Endodermal cell (in vitro differentiated cells): Measurements from ENCODE around the gene ELMO3. TPM values are rescaled to one million over a fixed set of nuclear protein-coding genes. Genes with fewer than 3 reads are reported as not detected.

Experiments used
- DNase-seq: peaks from one replicate; pipeline ENCODE4 v3.0.0-alpha.2; 2017
- H3K27ac ChIP-seq: 2 replicates; pipeline ENCODE4 v1.5.1; 2013; ENCODE audit warnings: mild to moderate bottlenecking, low read depth, low read length, moderate library complexity
- H3K27me3 ChIP-seq: 2 replicates; pipeline ENCODE4 v1.6.1; 2013; ENCODE audit warnings: mild to moderate bottlenecking, low read length, moderate library complexity; ENCODE audit not compliant: insufficient read depth, control insufficient read depth, poor library complexity, severe bottlenecking
- H3K36me3 ChIP-seq: 2 replicates; pipeline ENCODE4 v1.7.0; 2013; ENCODE audit warnings: mild to moderate bottlenecking, low read length, moderate library complexity; ENCODE audit not compliant: control insufficient read depth, insufficient read depth
- H3K4me1 ChIP-seq: one replicate; pipeline ENCODE4 v1.7.0; 2013; ENCODE audit warnings: low read length; ENCODE audit not compliant: control insufficient read depth, insufficient read depth
- H3K4me3 ChIP-seq: 2 replicates; pipeline ENCODE4 v1.5.1; 2013; ENCODE audit warnings: mild to moderate bottlenecking, low read length, moderate library complexity
- H3K9ac ChIP-seq: 2 replicates; pipeline ENCODE4 v1.6.1; 2013; ENCODE audit warnings: mild to moderate bottlenecking, low read length, moderate library complexity; ENCODE audit not compliant: poor library complexity, severe bottlenecking; ENCODE audit errors: extremely low read depth
- H3K9me3 ChIP-seq: 2 replicates; pipeline ENCODE4 v1.6.1; 2013; ENCODE audit warnings: mild to moderate bottlenecking, low read length, moderate library complexity; ENCODE audit not compliant: control insufficient read depth
- H3K27ac Mint-ChIP-seq: 2 replicates; pipeline ENCODE4 v1.8.0; 2020; ENCODE audit warnings: mixed read lengths
- H3K27me3 Mint-ChIP-seq: 2 replicates; pipeline ENCODE4 v1.8.0; 2021; ENCODE audit warnings: mild to moderate bottlenecking, mixed read lengths; ENCODE audit not compliant: insufficient read depth
- H3K36me3 Mint-ChIP-seq: 2 replicates; pipeline ENCODE4 v1.8.0; 2020; ENCODE audit warnings: low read depth, mixed read lengths
- H3K4me1 Mint-ChIP-seq: 2 replicates; pipeline ENCODE4 v1.8.0; 2020; ENCODE audit warnings: mixed read lengths
- H3K4me3 Mint-ChIP-seq: 2 replicates; pipeline ENCODE4 v1.8.0; 2020; ENCODE audit warnings: mild to moderate bottlenecking, moderate library complexity, mixed read lengths
- H3K9me3 Mint-ChIP-seq: 2 replicates; pipeline ENCODE4 v1.8.0; 2020; ENCODE audit warnings: mild to moderate bottlenecking, mixed read lengths
- WGBS, 2 experiments: methylation state at CpG; one replicate each; pipeline versions ENCODE4 v1.1.5 to v1.1.7; 2013; ENCODE audit warnings: missing lambda C conversion rate in 2 of 2, mixed read lengths in 1 of 2; ENCODE audit not compliant: insufficient coverage in 1 of 2, insufficient read length in 1 of 2; 5-methylcytosine and 5-hydroxymethylcytosine counted together
- total RNA-seq, 2 donors: library from RNA; stranded (reverse); fragmentation: NEBNext Ultra II Directional in 1 of 2; extraction: Animal tissue kit (Norgen Biotek cat#: 25700) in 1 of 2; gene quantifications; 2 replicates in 1 of 2; 3 replicates in 1 of 2; pipeline ENCODE4 v1.2.1, GENCODE V29; 2021
- TF ChIP-seq, protein P1 (sequence below): fragments of 200-600 bp; sonication (generic); conservative IDR thresholded peaks from 2 replicates; pipeline ENCODE4 v1.5.0; 2021; ENCODE audit warnings: antibody characterized with exemption, mild to moderate bottlenecking

ELMO3 gene
- total RNA-seq, 2 donors from 2014 or later, result 5.6 to 6.4 TPM

DNA sequence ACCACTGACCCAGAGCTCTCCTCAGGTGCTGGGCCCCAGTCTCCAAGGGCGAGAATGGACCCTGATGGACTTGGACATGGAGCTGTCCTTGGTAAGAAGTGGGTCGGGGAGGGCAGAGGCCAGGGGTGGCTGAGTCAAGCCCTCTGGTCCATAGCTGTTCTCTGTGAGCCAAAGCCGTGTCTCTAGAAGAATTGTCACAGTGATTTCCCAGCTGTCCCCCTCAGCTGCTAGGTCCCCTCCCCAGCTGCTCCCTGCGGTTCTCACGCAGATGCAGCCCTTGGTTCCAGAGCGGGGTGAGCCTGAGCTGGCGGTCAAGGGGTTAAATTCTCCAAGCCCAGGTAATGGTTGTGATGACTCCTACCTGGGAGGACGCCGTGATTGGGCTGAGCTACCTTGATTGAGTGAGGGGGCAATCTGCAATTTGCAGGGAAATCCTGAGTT, 29.9 kb upstream of the ELMO3 start:
- TF ChIP-seq, protein P1, sequence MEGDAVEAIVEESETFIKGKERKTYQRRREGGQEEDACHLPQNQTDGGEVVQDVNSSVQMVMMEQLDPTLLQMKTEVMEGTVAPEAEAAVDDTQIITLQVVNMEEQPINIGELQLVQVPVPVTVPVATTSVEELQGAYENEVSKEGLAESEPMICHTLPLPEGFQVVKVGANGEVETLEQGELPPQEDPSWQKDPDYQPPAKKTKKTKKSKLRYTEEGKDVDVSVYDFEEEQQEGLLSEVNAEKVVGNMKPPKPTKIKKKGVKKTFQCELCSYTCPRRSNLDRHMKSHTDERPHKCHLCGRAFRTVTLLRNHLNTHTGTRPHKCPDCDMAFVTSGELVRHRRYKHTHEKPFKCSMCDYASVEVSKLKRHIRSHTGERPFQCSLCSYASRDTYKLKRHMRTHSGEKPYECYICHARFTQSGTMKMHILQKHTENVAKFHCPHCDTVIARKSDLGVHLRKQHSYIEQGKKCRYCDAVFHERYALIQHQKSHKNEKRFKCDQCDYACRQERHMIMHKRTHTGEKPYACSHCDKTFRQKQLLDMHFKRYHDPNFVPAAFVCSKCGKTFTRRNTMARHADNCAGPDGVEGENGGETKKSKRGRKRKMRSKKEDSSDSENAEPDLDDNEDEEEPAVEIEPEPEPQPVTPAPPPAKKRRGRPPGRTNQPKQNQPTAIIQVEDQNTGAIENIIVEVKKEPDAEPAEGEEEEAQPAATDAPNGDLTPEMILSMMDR, result no peak
- peaks cover 21% of the 10 kb centered on the region for H3K4me1 Mint-ChIP-seq
- H3K9me3 ChIP-seq, result no peaks in the 10 kb centered on the region
- H3K27me3 ChIP-seq, result peaks cover 83% of the 10 kb centered on the region
- no peaks in the 10 kb centered on the region for H3K36me3 Mint-ChIP-seq
- WGBS, 2 experiments, result 33 to 45% methylated on average over 9 of the region's 9 CpGs
- H3K36me3 ChIP-seq, result no peaks in the 10 kb centered on the region
- DNase-seq, result peak; percentile 88
- peak overlapping the region; percentile 76 for H3K4me3 ChIP-seq
- H3K27ac ChIP-seq, result no peak overlapping the region
- H3K27ac Mint-ChIP-seq, result no peak overlapping the region
- no peaks in the 10 kb centered on the region for H3K4me1 ChIP-seq
- no peak overlapping the region for H3K9ac ChIP-seq
- no peaks in the 10 kb centered on the region for H3K9me3 Mint-ChIP-seq
- H3K4me3 Mint-ChIP-seq, result peak overlapping the region; percentile 63
- H3K27me3 Mint-ChIP-seq, result peaks cover 90% of the 10 kb centered on the region

DNA sequence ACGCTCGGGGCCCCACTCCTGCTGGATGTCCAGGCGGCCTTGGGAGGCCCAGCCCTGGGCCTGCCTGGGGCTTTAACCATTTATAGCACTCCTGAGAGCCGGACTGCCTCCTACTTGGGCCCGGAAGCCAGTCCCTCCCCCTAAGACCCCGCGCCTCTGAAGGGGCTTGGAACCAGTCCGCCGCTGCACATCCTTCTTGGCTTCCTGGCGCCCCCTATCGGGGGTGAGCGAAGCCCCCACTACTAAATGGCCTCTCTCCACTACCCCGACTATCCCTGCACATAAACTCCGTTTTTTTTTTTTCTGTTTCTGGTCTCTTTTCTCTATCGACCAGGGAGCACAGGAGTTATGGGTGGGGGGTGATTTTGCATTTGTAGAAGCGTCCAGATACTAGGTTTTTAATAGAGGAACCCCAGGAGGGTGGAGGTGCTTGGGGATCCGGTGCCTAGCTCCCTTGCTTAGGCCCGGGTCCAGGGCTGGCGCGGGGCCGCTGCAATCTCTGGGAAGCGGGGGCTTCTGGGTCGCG, 29.2 kb upstream of the ELMO3 start:
- peaks cover 21% of the 10 kb centered on the region for H3K4me1 Mint-ChIP-seq
- H3K27me3 Mint-ChIP-seq, result peaks cover 90% of the 10 kb centered on the region
- H3K27me3 ChIP-seq, result peaks cover 83% of the 10 kb centered on the region
- H3K4me1 ChIP-seq, result no peaks in the 10 kb centered on the region
- peak overlapping the region; percentile 76 for H3K4me3 ChIP-seq
- no peaks in the 10 kb centered on the region for H3K9me3 ChIP-seq
- H3K36me3 Mint-ChIP-seq, result no peaks in the 10 kb centered on the region
- no peak overlapping the region for H3K27ac ChIP-seq
- 8% methylated on average over 16 to 22 of the region's 24 CpGs for WGBS, 2 experiments
- DNase-seq, result peak; percentile 96
- H3K9me3 Mint-ChIP-seq, result no peaks in the 10 kb centered on the region
- H3K9ac ChIP-seq, result peak overlapping the region; percentile 34
- H3K4me3 Mint-ChIP-seq, result peak overlapping the region; percentile 63
- peak overlapping the region; percentile 86 for H3K27ac Mint-ChIP-seq
- H3K36me3 ChIP-seq, result no peaks in the 10 kb centered on the region
- TF ChIP-seq, protein P1, result peak; percentile 95

DNA sequence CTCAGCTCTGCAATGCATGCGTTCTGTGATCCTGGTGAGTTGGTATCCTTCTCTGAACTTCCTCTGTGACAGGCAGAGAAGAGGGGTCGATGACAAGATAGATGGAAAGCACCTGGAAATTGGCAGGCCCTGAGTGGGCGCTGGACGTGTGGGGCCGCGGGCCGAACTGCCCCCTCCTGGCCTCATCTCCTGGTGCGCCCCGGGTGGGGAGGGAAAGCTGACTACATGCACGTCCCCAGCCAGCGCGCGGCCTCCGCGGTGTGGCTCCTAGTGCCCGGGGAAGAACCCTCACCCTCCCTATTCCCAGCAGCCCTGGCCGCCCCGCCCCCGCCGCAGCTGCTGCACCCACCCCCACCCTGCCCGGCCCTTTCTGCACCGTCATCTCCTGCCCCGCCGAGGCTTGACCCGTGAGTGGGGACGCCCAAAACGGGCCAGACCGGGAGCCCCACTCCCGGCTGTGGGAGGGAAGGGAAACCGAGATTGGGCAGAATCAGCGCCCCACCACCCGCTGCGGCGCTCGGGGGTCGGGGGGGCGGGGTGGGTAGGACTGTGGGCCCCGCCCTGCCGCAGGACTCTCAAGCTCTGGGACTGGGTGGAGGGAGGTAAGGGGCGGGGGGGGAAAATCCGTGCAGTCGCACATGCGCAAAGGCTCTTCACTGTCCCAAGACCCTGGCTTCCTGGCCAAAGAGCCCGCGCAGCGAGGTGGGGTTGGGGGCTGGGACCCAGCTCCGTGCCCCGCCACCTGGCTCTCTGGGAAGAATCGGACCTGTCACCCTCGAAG, 28.6 kb upstream of the ELMO3 start, which contains the start of gene NOL3:
NOL3 (plus strand) TSS at position 371 of the 781 bp plus-strand sequence.
- TF ChIP-seq, protein P1, result no peak
- H3K4me3 Mint-ChIP-seq, result peak within 1 kb of the TSS; percentile 63
- peak within 1 kb of the TSS; percentile 86 for H3K27ac Mint-ChIP-seq
- Histone ChIP-seq H3K36me3 (no peaks in the 10 kb centered on the region), H3K4me1 (no peaks in the 10 kb centered on the region), H3K9ac (peak within 1 kb of the TSS; percentile 34), H3K4me3 (peak within 1 kb of the TSS; percentile 76), H3K27me3 (peaks cover 83% of the 10 kb centered on the region), H3K27ac (no peak within 1 kb of the TSS), H3K9me3 (no peaks in the 10 kb centered on the region)
- H3K9me3 Mint-ChIP-seq, result no peaks in the 10 kb centered on the region
- 0% methylated on average over 11 to 44 of the region's 50 CpGs for WGBS, 2 experiments
- peaks cover 2% of the 10 kb centered on the region for H3K36me3 Mint-ChIP-seq
- DNase-seq, result peak; percentile 95
- peaks cover 21% of the 10 kb centered on the region for H3K4me1 Mint-ChIP-seq
- peaks cover 90% of the 10 kb centered on the region for H3K27me3 Mint-ChIP-seq
